Uterus (tissue), 2 donors: ENCODE results near the gene TMC5.

Experiments used
- POLR2A ChIP-seq, 2 donors: fragments of 450-650 bp; IDR thresholded peaks; one replicate each; pipeline ENCODE4 v1.6.1; 2016; ENCODE audit warnings: antibody characterized with exemption in 2 of 2, mild to moderate bottlenecking in 1 of 2, moderate library complexity in 1 of 2
- TF ChIP-seq, protein P1 (sequence below), 4 experiments: fragments of 200-600 bp in 2 of 4; fragments of 450-650 bp in 2 of 4; sonication (generic) in 2 of 4; IDR thresholded peaks; one replicate each; pipeline ENCODE4 v1.5.1; 2016 to 2019; ENCODE audit warnings: antibody characterized with exemption in 4 of 4, mild to moderate bottlenecking in 2 of 4, moderate library complexity in 1 of 4

DNA sequence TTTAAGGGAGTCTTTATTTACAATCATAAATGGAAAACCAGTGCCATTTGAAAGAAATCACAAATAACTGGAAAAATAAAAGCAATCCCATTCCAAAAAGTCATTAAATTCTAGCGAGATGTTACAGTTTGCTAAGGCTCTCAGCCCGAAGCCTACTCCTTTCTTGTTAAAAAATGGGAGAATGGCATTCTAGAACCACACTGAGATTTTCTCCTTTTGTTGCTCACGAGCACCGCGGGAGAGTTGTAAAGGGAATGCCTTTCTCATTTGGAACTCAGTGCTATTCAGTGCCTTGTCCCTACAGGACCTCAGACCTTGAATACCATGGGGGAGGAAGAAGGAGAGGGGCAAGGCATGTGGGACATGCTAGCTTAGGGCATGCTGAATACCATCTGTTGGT lies 67.9 kb downstream of the TMC5 start:
- TF ChIP-seq, protein P1, sequence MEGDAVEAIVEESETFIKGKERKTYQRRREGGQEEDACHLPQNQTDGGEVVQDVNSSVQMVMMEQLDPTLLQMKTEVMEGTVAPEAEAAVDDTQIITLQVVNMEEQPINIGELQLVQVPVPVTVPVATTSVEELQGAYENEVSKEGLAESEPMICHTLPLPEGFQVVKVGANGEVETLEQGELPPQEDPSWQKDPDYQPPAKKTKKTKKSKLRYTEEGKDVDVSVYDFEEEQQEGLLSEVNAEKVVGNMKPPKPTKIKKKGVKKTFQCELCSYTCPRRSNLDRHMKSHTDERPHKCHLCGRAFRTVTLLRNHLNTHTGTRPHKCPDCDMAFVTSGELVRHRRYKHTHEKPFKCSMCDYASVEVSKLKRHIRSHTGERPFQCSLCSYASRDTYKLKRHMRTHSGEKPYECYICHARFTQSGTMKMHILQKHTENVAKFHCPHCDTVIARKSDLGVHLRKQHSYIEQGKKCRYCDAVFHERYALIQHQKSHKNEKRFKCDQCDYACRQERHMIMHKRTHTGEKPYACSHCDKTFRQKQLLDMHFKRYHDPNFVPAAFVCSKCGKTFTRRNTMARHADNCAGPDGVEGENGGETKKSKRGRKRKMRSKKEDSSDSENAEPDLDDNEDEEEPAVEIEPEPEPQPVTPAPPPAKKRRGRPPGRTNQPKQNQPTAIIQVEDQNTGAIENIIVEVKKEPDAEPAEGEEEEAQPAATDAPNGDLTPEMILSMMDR (IDR thresholded peaks at IDR 0.05): no peak
- no peak for TF ChIP-seq POLR2A (IDR thresholded peaks at IDR 0.05)
